Measurements from ENCODE around the gene RAD18. TPM values are rescaled to one million over a fixed set of nuclear protein-coding genes. Genes with fewer than 3 reads are reported as not detected.

Gene RAD18
- total RNA-seq, 2 experiments from 2014 or later, result 37.2 to 40.2 TPM

- ChIA-PET CTCF (no interaction called here), POLR2A (no interaction called here)
- no peak for ATAC-seq
Observed at GRCh38 chr3:8871306-8871705, 92.0 kb downstream of the RAD18 start.

GRCh38 chr3:8870134-8870533, 93.1 kb downstream of the RAD18 start:
- Mint-ChIP-seq H3K36me3 (ENCODE audit: low read depth) (no peaks in the 10 kb centered on the region), H3K27ac (no peak overlapping the region), H3K9me3 (ENCODE audit: insufficient read depth) (no peaks in the 10 kb centered on the region), H3K4me1 (ENCODE audit: low read depth) (no peaks in the 10 kb centered on the region), H3K4me3 (no peak overlapping the region), H3K27me3 (ENCODE audit: low read depth) (no peaks in the 10 kb centered on the region)
- no peak for DNase-seq
- POLR2A ChIA-PET, result no interaction called here
- ATAC-seq, result no peak
- CTCF ChIA-PET, result no interaction called here

More at GRCh38 chr3:8871306-8871705, 92.0 kb downstream of the RAD18 start:
- no peaks in the 10 kb centered on the region for H3K36me3 Mint-ChIP-seq (ENCODE audit: low read depth)
- no peaks in the 10 kb centered on the region for H3K4me1 Mint-ChIP-seq (ENCODE audit: low read depth)
- H3K27ac Mint-ChIP-seq, result no peak overlapping the region
- no peak overlapping the region for H3K4me3 Mint-ChIP-seq
- DNase-seq, result no peak
- no peaks in the 10 kb centered on the region for H3K9me3 Mint-ChIP-seq (ENCODE audit: insufficient read depth)
- H3K27me3 Mint-ChIP-seq (ENCODE audit: low read depth), result no peaks in the 10 kb centered on the region

GRCh38 chr3:8869613-8870012, 93.7 kb downstream of the RAD18 start:
- ATAC-seq (no peak), DNase-seq (no peak)
- ChIA-PET CTCF (no interaction called here), POLR2A (no interaction called here)
- no peaks in the 10 kb centered on the region for H3K27me3 Mint-ChIP-seq (ENCODE audit: low read depth)
- no peak overlapping the region for H3K4me3 Mint-ChIP-seq
- H3K4me1 Mint-ChIP-seq (ENCODE audit: low read depth), result no peaks in the 10 kb centered on the region
- H3K27ac Mint-ChIP-seq, result no peak overlapping the region
- H3K9me3 Mint-ChIP-seq (ENCODE audit: insufficient read depth), result no peaks in the 10 kb centered on the region
- H3K36me3 Mint-ChIP-seq (ENCODE audit: low read depth), result no peaks in the 10 kb centered on the region

- no peaks in the 10 kb centered on the region for H3K27me3 Mint-ChIP-seq (ENCODE audit: low read depth)
- H3K4me3 Mint-ChIP-seq, result no peak overlapping the region
- H3K4me1 Mint-ChIP-seq (ENCODE audit: low read depth), result no peaks in the 10 kb centered on the region
- no peaks in the 10 kb centered on the region for H3K36me3 Mint-ChIP-seq (ENCODE audit: low read depth)
- DNase-seq, result no peak
- no peak for ATAC-seq
- ChIA-PET CTCF (no interaction called here), POLR2A (no interaction called here)
- no peak overlapping the region for H3K27ac Mint-ChIP-seq
- no peaks in the 10 kb centered on the region for H3K9me3 Mint-ChIP-seq (ENCODE audit: insufficient read depth)
Observed at GRCh38 chr3:8868996-8869395, 94.3 kb downstream of the RAD18 start.

GRCh38 chr3:8867646-8868045, 95.6 kb downstream of the RAD18 start:
- no peaks in the 10 kb centered on the region for H3K9me3 Mint-ChIP-seq (ENCODE audit: insufficient read depth)
- CTCF ChIA-PET, result no interaction called here
- POLR2A ChIA-PET, result no interaction called here
- no peak overlapping the region for H3K27ac Mint-ChIP-seq
- DNase-seq (no peak), ATAC-seq (no peak)
- no peak overlapping the region for H3K4me3 Mint-ChIP-seq
- no peaks in the 10 kb centered on the region for H3K27me3 Mint-ChIP-seq (ENCODE audit: low read depth)
- no peaks in the 10 kb centered on the region for H3K36me3 Mint-ChIP-seq (ENCODE audit: low read depth)
- H3K4me1 Mint-ChIP-seq (ENCODE audit: low read depth), result no peaks in the 10 kb centered on the region

GRCh38 chr3:8865697-8866096, 97.6 kb downstream of the RAD18 start:
- ATAC-seq, result no peak
- DNase-seq, result no peak
- H3K27me3 Mint-ChIP-seq (ENCODE audit: low read depth), result no peaks in the 10 kb centered on the region
- H3K4me1 Mint-ChIP-seq (ENCODE audit: low read depth), result no peaks in the 10 kb centered on the region
- CTCF ChIA-PET, result no interaction called here
- no peak overlapping the region for H3K27ac Mint-ChIP-seq
- POLR2A ChIA-PET, result no interaction called here
- no peaks in the 10 kb centered on the region for H3K9me3 Mint-ChIP-seq (ENCODE audit: insufficient read depth)
- no peak overlapping the region for H3K4me3 Mint-ChIP-seq
- H3K36me3 Mint-ChIP-seq (ENCODE audit: low read depth), result no peaks in the 10 kb centered on the region

GRCh38 chr3:8864402-8865350, 98.6 kb downstream of the RAD18 start:
- H3K27ac Mint-ChIP-seq, result no peak overlapping the region
- ATAC-seq (no peak), DNase-seq (no peak)
- H3K4me1 Mint-ChIP-seq (ENCODE audit: low read depth), result no peaks in the 10 kb centered on the region
- H3K4me3 Mint-ChIP-seq, result no peak overlapping the region
- H3K9me3 Mint-ChIP-seq (ENCODE audit: insufficient read depth), result no peaks in the 10 kb centered on the region
- CTCF ChIA-PET, result no interaction called here
- POLR2A ChIA-PET, result no interaction called here
- H3K27me3 Mint-ChIP-seq (ENCODE audit: low read depth), result no peaks in the 10 kb centered on the region
- H3K36me3 Mint-ChIP-seq (ENCODE audit: low read depth), result no peaks in the 10 kb centered on the region

GRCh38 chr3:8863891-8864290, 99.4 kb downstream of the RAD18 start:
- Mint-ChIP-seq H3K36me3 (ENCODE audit: low read depth) (no peaks in the 10 kb centered on the region), H3K9me3 (ENCODE audit: insufficient read depth) (no peaks in the 10 kb centered on the region), H3K4me1 (ENCODE audit: low read depth) (no peaks in the 10 kb centered on the region), H3K4me3 (no peak overlapping the region), H3K27me3 (ENCODE audit: low read depth) (no peaks in the 10 kb centered on the region), H3K27ac (no peak overlapping the region)
- DNase-seq, result no peak
- ChIA-PET CTCF (no interaction called here), POLR2A (no interaction called here)
- ATAC-seq, result no peak

- POLR2A ChIA-PET, result no interaction called here
- peaks cover 2% of the 10 kb centered on the region for H3K36me3 Mint-ChIP-seq (ENCODE audit: low read depth)
- no peaks in the 10 kb centered on the region for H3K4me1 Mint-ChIP-seq (ENCODE audit: low read depth)
- no peak overlapping the region for H3K27ac Mint-ChIP-seq
- CTCF ChIA-PET, result no interaction called here
- no peaks in the 10 kb centered on the region for H3K27me3 Mint-ChIP-seq (ENCODE audit: low read depth)
- DNase-seq (no peak), ATAC-seq (no peak)
- H3K4me3 Mint-ChIP-seq, result no peak overlapping the region
- H3K9me3 Mint-ChIP-seq (ENCODE audit: insufficient read depth), result no peaks in the 10 kb centered on the region
Observed at GRCh38 chr3:8857720-8858367, 105.4 kb downstream of the RAD18 start.

- DNase-seq, result no peak
- Mint-ChIP-seq H3K27ac (no peak overlapping the region), H3K4me3 (no peak overlapping the region), H3K27me3 (ENCODE audit: low read depth) (no peaks in the 10 kb centered on the region), H3K36me3 (ENCODE audit: low read depth) (peaks cover 2% of the 10 kb centered on the region), H3K4me1 (ENCODE audit: low read depth) (no peaks in the 10 kb centered on the region), H3K9me3 (ENCODE audit: insufficient read depth) (no peaks in the 10 kb centered on the region)
- ChIA-PET CTCF (no interaction called here), POLR2A (no interaction called here)
- ATAC-seq, result no peak
Observed at GRCh38 chr3:8856721-8857120, 106.6 kb downstream of the RAD18 start.

GRCh38 chr3:8856071-8856470, 107.2 kb downstream of the RAD18 start:
- Mint-ChIP-seq H3K4me1 (ENCODE audit: low read depth) (no peaks in the 10 kb centered on the region), H3K27ac (no peak overlapping the region), H3K4me3 (no peak overlapping the region), H3K9me3 (ENCODE audit: insufficient read depth) (no peaks in the 10 kb centered on the region), H3K27me3 (ENCODE audit: low read depth) (no peaks in the 10 kb centered on the region), H3K36me3 (ENCODE audit: low read depth) (peaks cover 2% of the 10 kb centered on the region)
- ChIA-PET CTCF (no interaction called here), POLR2A (no interaction called here)
- DNase-seq (no peak), ATAC-seq (no peak)

GRCh38 chr3:8854656-8855055, 108.6 kb downstream of the RAD18 start:
- peaks cover 2% of the 10 kb centered on the region for H3K36me3 Mint-ChIP-seq (ENCODE audit: low read depth)
- H3K27me3 Mint-ChIP-seq (ENCODE audit: low read depth), result no peaks in the 10 kb centered on the region
- H3K9me3 Mint-ChIP-seq (ENCODE audit: insufficient read depth), result no peaks in the 10 kb centered on the region
- no peak overlapping the region for H3K27ac Mint-ChIP-seq
- POLR2A ChIA-PET, result no interaction called here
- H3K4me1 Mint-ChIP-seq (ENCODE audit: low read depth), result no peaks in the 10 kb centered on the region
- CTCF ChIA-PET, result no interaction called here
- ATAC-seq, result no peak
- DNase-seq, result no peak
- H3K4me3 Mint-ChIP-seq, result no peak overlapping the region
